NCI-H1436 treated with DMSO at 0.1 percent for 48 hours (cell line): ENCODE measurements around the gene CHST11.
"Not testable (repeated sequence)": the region's sequence is repeated elsewhere in the genome, so short reads cannot be mapped to it uniquely, and the experiment has no call there.

ENCODE experiments used
- DNase-seq: peaks from one replicate; lab custom pipeline; 2025; lab: John Stamatoyannopoulos, UW

CHST11 gene

GRCh38 chr12:104566244-104566993 lies 109.7 kb downstream of the CHST11 start:
- no peak for DNase-seq

GRCh38 chr12:104567832-104568486 lies 111.2 kb downstream of the CHST11 start:
- no peak for DNase-seq

GRCh38 chr12:104568487-104568868 lies 111.7 kb downstream of the CHST11 start:
- DNase-seq: no peak

GRCh38 chr12:104568935-104569334 lies 112.2 kb downstream of the CHST11 start:
- no peak for DNase-seq

- no peak for DNase-seq
These were observed 112.8 kb downstream of the CHST11 start for GRCh38 chr12:104569346-104570173.

GRCh38 chr12:104570174-104570907 lies 113.6 kb downstream of the CHST11 start:
- DNase-seq: no peak

- no peak for DNase-seq
These were observed 114.6 kb downstream of the CHST11 start for GRCh38 chr12:104571328-104571727.

- DNase-seq: not testable (repeated sequence)
These were observed 117.6 kb downstream of the CHST11 start for GRCh38 chr12:104574353-104574752.

GRCh38 chr12:104574758-104575157 lies 118.0 kb downstream of the CHST11 start:
- DNase-seq: not testable (repeated sequence)

- no peak for DNase-seq
These were observed 118.9 kb downstream of the CHST11 start for GRCh38 chr12:104575442-104576186.

GRCh38 chr12:104576187-104576778 lies 119.5 kb downstream of the CHST11 start:
- DNase-seq: no peak

GRCh38 chr12:104576980-104577580 lies 120.3 kb downstream of the CHST11 start:
- no peak for DNase-seq

GRCh38 chr12:104577581-104577981 lies 120.8 kb downstream of the CHST11 start:
- no peak for DNase-seq

GRCh38 chr12:104578453-104578852 lies 121.7 kb downstream of the CHST11 start:
- DNase-seq: no peak

- no peak for DNase-seq
These were observed 123.2 kb downstream of the CHST11 start for GRCh38 chr12:104579718-104580495.

GRCh38 chr12:104581005-104581570 lies 124.3 kb downstream of the CHST11 start:
- no peak for DNase-seq

GRCh38 chr12:104582739-104583138 lies 126.0 kb downstream of the CHST11 start:
- DNase-seq: no peak

- DNase-seq: no peak
These were observed 126.6 kb downstream of the CHST11 start for GRCh38 chr12:104583301-104583700.

GRCh38 chr12:104585448-104586055 lies 128.8 kb downstream of the CHST11 start:
- no peak for DNase-seq
